Measurements from ENCODE around the gene SHPK. TPM values are rescaled to one million over a fixed set of nuclear protein-coding genes. Genes with fewer than 3 reads are reported as not detected.

Gene SHPK, protein sequence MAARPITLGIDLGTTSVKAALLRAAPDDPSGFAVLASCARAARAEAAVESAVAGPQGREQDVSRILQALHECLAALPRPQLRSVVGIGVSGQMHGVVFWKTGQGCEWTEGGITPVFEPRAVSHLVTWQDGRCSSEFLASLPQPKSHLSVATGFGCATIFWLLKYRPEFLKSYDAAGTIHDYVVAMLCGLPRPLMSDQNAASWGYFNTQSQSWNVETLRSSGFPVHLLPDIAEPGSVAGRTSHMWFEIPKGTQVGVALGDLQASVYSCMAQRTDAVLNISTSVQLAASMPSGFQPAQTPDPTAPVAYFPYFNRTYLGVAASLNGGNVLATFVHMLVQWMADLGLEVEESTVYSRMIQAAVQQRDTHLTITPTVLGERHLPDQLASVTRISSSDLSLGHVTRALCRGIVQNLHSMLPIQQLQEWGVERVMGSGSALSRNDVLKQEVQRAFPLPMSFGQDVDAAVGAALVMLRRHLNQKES
- 10 to 100 TPM; 10.5 to 16.1 TPM for total RNA-seq

DNA sequence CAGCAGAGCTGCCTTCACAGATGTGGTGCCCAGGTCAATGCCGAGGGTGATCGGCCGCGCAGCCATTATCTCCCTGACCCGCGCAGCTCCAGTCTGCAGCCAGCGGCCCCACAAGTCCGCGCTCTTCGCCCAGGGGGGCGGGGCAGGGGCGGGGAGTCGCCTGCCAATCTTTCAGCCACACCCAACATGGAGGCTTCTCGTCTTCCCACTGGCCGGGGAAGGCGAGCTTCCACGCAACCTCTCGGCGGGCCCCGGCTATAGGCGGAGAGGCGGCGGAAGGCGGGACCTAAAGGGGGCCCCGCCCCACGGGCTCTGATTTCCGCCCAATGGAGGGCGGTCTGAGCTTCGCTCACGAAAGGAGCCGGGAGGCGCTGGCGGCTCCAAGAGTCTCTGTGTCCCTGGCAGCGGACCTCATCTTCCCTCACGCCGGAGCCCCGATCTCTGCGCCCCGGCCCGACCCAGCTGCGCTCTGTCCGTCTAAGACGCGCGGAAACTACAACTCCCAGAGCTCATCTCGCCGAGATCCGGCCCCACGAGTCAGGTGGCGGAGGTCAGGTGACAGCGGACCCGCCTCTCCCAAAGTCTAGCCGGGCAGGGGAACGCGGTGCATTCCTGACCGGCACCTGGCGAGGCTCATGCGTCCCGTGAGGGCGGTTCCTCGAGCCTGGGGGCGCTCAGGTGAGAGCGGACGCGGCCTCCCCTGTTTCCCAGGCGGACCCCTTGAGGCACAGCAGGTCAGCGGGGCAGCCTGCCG, at the start of gene SHPK, which contains the start of gene CTNS:
Gene SHPK, minus strand, starts transcription at position 97 of the 754 bp plus-strand sequence. Its CDS starts 31 bp downstream, at position 66.
Gene CTNS, plus strand, starts transcription at position 607 of the 754 bp plus-strand sequence. CDS start 3,447 bp downstream, outside the sequence.
- H3K27ac ChIP-seq: peak within 1 kb of the TSS; percentile 96 to 98
- TF ChIP-seq, protein P1, sequence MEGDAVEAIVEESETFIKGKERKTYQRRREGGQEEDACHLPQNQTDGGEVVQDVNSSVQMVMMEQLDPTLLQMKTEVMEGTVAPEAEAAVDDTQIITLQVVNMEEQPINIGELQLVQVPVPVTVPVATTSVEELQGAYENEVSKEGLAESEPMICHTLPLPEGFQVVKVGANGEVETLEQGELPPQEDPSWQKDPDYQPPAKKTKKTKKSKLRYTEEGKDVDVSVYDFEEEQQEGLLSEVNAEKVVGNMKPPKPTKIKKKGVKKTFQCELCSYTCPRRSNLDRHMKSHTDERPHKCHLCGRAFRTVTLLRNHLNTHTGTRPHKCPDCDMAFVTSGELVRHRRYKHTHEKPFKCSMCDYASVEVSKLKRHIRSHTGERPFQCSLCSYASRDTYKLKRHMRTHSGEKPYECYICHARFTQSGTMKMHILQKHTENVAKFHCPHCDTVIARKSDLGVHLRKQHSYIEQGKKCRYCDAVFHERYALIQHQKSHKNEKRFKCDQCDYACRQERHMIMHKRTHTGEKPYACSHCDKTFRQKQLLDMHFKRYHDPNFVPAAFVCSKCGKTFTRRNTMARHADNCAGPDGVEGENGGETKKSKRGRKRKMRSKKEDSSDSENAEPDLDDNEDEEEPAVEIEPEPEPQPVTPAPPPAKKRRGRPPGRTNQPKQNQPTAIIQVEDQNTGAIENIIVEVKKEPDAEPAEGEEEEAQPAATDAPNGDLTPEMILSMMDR (IDR thresholded peaks at IDR 0.05): no peak

DNA sequence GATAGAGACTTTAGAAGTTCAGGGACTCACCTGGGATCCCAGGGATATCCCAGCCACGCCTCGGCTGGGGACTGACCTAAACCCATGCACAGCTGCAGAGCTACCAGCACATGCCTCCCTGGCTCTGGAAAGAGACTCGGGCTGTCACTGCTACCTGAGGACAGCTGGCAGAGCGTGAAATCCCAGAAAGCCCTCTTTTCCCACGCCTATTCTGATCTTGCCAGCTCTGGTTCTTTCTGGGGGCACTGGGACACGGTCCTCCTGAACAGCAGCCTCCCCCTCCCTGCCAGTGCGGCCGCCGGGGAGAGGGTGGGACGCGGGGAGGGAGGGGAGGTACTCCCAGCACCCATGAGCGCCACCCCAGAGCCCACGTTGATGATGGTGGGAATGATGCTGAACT, 49.1 kb upstream of the SHPK start:
- H3K4me1 ChIP-seq (ENCODE audit: control insufficient read depth in 1 of 2, low read depth in 2 of 2): no peaks in the 10 kb centered on the region
- H3K9me3 ChIP-seq: no peaks in the 10 kb centered on the region
- DNase-seq (ENCODE audit: low spot score) (no peak), ATAC-seq (ENCODE audit: insufficient number of reproducible peaks, low FRiP score, low read depth) (no peak)
- no peaks in the 10 kb centered on the region for H3K36me3 ChIP-seq
- H3K4me3 ChIP-seq: no peak overlapping the region
- TF ChIP-seq, protein P1 (IDR thresholded peaks at IDR 0.05): no peak
- no peak overlapping the region for H3K27ac ChIP-seq
- H3K27me3 ChIP-seq (replicated peaks; ENCODE audit: insufficient read depth): no peaks in the 10 kb centered on the region

More for the DNA sequence above, at the start of gene SHPK, which contains the start of gene CTNS:
- Histone ChIP-seq H3K9me3 (no peaks in the 10 kb centered on the region), H3K27me3 (replicated peaks; ENCODE audit: insufficient read depth) (no peaks in the 10 kb centered on the region), H3K4me1 (ENCODE audit: control insufficient read depth in 1 of 2, low read depth in 2 of 2) (peaks cover 20 to 25% of the 10 kb centered on the region in 2 donors), H3K4me3 (peak within 1 kb of the TSS; percentile 96), H3K36me3 (no peaks in the 10 kb centered on the region)
- peak; percentile 96 for ATAC-seq (ENCODE audit: insufficient number of reproducible peaks, low FRiP score, low read depth)
- DNase-seq (ENCODE audit: low spot score): peak; percentile 90

GRCh38 chr17:3683054-3683511, 47.0 kb upstream of the SHPK start:
- no peak for ATAC-seq (ENCODE audit: insufficient number of reproducible peaks, low FRiP score, low read depth)
- no peaks in the 10 kb centered on the region for H3K36me3 ChIP-seq
- H3K27me3 ChIP-seq (replicated peaks; ENCODE audit: insufficient read depth): no peaks in the 10 kb centered on the region
- no peak overlapping the region for H3K27ac ChIP-seq
- no peaks in the 10 kb centered on the region for H3K9me3 ChIP-seq
- no peaks in the 10 kb centered on the region for H3K4me1 ChIP-seq (ENCODE audit: control insufficient read depth in 1 of 2, low read depth in 2 of 2)
- DNase-seq (ENCODE audit: low spot score): no peak
- H3K4me3 ChIP-seq: no peak overlapping the region
- TF ChIP-seq, protein P1 (IDR thresholded peaks at IDR 0.05): peak; percentile 69

GRCh38 chr17:3682033-3682432, 46.0 kb upstream of the SHPK start:
- H3K4me1 ChIP-seq (ENCODE audit: control insufficient read depth in 1 of 2, low read depth in 2 of 2): no peaks in the 10 kb centered on the region
- no peaks in the 10 kb centered on the region for H3K9me3 ChIP-seq
- DNase-seq (ENCODE audit: low spot score) (no peak), ATAC-seq (ENCODE audit: insufficient number of reproducible peaks, low FRiP score, low read depth) (no peak)
- H3K27me3 ChIP-seq (replicated peaks; ENCODE audit: insufficient read depth): no peaks in the 10 kb centered on the region
- H3K36me3 ChIP-seq: no peaks in the 10 kb centered on the region
- TF ChIP-seq, protein P1 (IDR thresholded peaks at IDR 0.05): no peak
- H3K27ac ChIP-seq: no peak overlapping the region
- no peak overlapping the region for H3K4me3 ChIP-seq

GRCh38 chr17:3681565-3681964, 45.5 kb upstream of the SHPK start:
- Histone ChIP-seq H3K4me1 (ENCODE audit: control insufficient read depth in 1 of 2, low read depth in 2 of 2) (no peaks in the 10 kb centered on the region), H3K27ac (no peak overlapping the region), H3K36me3 (no peaks in the 10 kb centered on the region), H3K4me3 (no peak overlapping the region), H3K27me3 (replicated peaks; ENCODE audit: insufficient read depth) (no peaks in the 10 kb centered on the region), H3K9me3 (no peaks in the 10 kb centered on the region)
- ATAC-seq (ENCODE audit: insufficient number of reproducible peaks, low FRiP score, low read depth): no peak
- no peak for DNase-seq (ENCODE audit: low spot score)
- TF ChIP-seq, protein P1 (IDR thresholded peaks at IDR 0.05): no peak
